Measurements from ENCODE around the gene ZC3H4.

GRCh38 chr19:47047763-47048405, 65.7 kb downstream of the ZC3H4 start:
- TF ChIP-seq SP1 (IDR thresholded peaks at IDR 0.05; ENCODE audit: low read depth) = no peak
- TF ChIP-seq POLR2A (IDR thresholded peaks at IDR 0.05; ENCODE audit: borderline replicate concordance, extremely low read depth, insufficient read depth, insufficient read length) = peak; percentile 55
- TF ChIP-seq, protein P1, sequence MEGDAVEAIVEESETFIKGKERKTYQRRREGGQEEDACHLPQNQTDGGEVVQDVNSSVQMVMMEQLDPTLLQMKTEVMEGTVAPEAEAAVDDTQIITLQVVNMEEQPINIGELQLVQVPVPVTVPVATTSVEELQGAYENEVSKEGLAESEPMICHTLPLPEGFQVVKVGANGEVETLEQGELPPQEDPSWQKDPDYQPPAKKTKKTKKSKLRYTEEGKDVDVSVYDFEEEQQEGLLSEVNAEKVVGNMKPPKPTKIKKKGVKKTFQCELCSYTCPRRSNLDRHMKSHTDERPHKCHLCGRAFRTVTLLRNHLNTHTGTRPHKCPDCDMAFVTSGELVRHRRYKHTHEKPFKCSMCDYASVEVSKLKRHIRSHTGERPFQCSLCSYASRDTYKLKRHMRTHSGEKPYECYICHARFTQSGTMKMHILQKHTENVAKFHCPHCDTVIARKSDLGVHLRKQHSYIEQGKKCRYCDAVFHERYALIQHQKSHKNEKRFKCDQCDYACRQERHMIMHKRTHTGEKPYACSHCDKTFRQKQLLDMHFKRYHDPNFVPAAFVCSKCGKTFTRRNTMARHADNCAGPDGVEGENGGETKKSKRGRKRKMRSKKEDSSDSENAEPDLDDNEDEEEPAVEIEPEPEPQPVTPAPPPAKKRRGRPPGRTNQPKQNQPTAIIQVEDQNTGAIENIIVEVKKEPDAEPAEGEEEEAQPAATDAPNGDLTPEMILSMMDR (IDR thresholded peaks at IDR 0.05 in 2 of 3, conservative IDR thresholded peaks at IDR 0.05 in 1 of 3; ENCODE audit: borderline replicate concordance in 1 of 3, insufficient read depth in 1 of 3, low read depth in 2 of 3, low read length in 2 of 3) = no peak
- TF ChIP-seq, protein P2, sequence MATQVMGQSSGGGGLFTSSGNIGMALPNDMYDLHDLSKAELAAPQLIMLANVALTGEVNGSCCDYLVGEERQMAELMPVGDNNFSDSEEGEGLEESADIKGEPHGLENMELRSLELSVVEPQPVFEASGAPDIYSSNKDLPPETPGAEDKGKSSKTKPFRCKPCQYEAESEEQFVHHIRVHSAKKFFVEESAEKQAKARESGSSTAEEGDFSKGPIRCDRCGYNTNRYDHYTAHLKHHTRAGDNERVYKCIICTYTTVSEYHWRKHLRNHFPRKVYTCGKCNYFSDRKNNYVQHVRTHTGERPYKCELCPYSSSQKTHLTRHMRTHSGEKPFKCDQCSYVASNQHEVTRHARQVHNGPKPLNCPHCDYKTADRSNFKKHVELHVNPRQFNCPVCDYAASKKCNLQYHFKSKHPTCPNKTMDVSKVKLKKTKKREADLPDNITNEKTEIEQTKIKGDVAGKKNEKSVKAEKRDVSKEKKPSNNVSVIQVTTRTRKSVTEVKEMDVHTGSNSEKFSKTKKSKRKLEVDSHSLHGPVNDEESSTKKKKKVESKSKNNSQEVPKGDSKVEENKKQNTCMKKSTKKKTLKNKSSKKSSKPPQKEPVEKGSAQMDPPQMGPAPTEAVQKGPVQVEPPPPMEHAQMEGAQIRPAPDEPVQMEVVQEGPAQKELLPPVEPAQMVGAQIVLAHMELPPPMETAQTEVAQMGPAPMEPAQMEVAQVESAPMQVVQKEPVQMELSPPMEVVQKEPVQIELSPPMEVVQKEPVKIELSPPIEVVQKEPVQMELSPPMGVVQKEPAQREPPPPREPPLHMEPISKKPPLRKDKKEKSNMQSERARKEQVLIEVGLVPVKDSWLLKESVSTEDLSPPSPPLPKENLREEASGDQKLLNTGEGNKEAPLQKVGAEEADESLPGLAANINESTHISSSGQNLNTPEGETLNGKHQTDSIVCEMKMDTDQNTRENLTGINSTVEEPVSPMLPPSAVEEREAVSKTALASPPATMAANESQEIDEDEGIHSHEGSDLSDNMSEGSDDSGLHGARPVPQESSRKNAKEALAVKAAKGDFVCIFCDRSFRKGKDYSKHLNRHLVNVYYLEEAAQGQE (IDR thresholded peaks at IDR 0.05; ENCODE audit: low read depth) = no peak
- no peak for TF ChIP-seq YY1 (IDR thresholded peaks at IDR 0.05; ENCODE audit: extremely low read depth, insufficient replicate concordance, low read depth, low read length)
- TF ChIP-seq POLR2AphosphoS5 (IDR thresholded peaks at IDR 0.05; ENCODE audit: low read depth, low read length) = peak; percentile 42; the same call in 1 of the 2 replicates
- no peak for TF ChIP-seq EZH2phosphoT487 (IDR thresholded peaks at IDR 0.05; ENCODE audit: borderline replicate concordance)
- no peak for TF ChIP-seq EZH2 (IDR thresholded peaks at IDR 0.05)
- no peak for TF ChIP-seq RAD21 (IDR thresholded peaks at IDR 0.05; ENCODE audit: low read depth)
- TF ChIP-seq CEBPB (IDR thresholded peaks at IDR 0.05; ENCODE audit: low read depth) = no peak
